Neural progenitor cell (in vitro differentiated cells): ENCODE results near the gene BTNL8. TPM values are rescaled to one million over a fixed set of nuclear protein-coding genes. Genes with fewer than 3 reads are reported as not detected.

Experiments
- DNase-seq: peaks from one replicate; pipeline ENCODE4 v3.0.0-alpha.2; 2016; ENCODE audit warnings: low spot score
- H2AFZ ChIP-seq: fragments of 200-600 bp; sonication (generic); replicated peaks from 2 replicates; pipeline ENCODE4 v1.6.1; 2016; ENCODE audit warnings: antibody characterized with exemption
- H3F3A ChIP-seq: fragments of 200-600 bp; sonication (generic); 2 replicates; pipeline ENCODE4 v1.6.1; 2016; ENCODE audit warnings: antibody characterized with exemption, low read depth
- H3K27ac ChIP-seq: fragments of 200-600 bp; sonication (generic); 2 replicates; pipeline ENCODE4 v1.5.1; 2016; ENCODE audit warnings: mild to moderate bottlenecking
- H3K27me3 ChIP-seq: fragments of 200-600 bp; sonication (generic); 2 replicates; pipeline ENCODE4 v1.6.1; 2016; ENCODE audit warnings: mild to moderate bottlenecking, moderate library complexity
- H3K36me3 ChIP-seq: fragments of 200-600 bp; sonication (generic); 2 replicates; pipeline ENCODE4 v1.5.1; 2016
- H3K4me1 ChIP-seq: fragments of 200-600 bp; sonication (generic); 2 replicates; pipeline ENCODE4 v1.6.1; 2016; ENCODE audit warnings: mixed run types
- H3K4me2 ChIP-seq: fragments of 200-600 bp; sonication (generic); 2 replicates; pipeline ENCODE4 v1.6.1; 2016
- H3K4me3 ChIP-seq: fragments of 200-600 bp; sonication (generic); 2 replicates; pipeline ENCODE4 v1.5.1; 2016
- H3K79me2 ChIP-seq: fragments of 200-600 bp; sonication (generic); 2 replicates; pipeline ENCODE4 v1.6.1; 2016; ENCODE audit warnings: low read depth
- H3K9ac ChIP-seq: fragments of 200-600 bp; sonication (generic); 2 replicates; pipeline ENCODE4 v1.6.1; 2016
- H3K9me3 ChIP-seq: fragments of 200-600 bp; sonication (generic); 2 replicates; pipeline ENCODE4 v1.5.1; 2016; ENCODE audit warnings: low read depth
- H4K20me1 ChIP-seq: fragments of 200-600 bp; sonication (generic); 2 replicates; pipeline ENCODE4 v1.6.1; 2016; ENCODE audit warnings: low read depth
- H3K27ac Mint-ChIP-seq: 3 replicates; pipeline ENCODE4 v1.8.0; 2021; ENCODE audit warnings: mixed read lengths
- H3K27me3 Mint-ChIP-seq: 2 replicates; pipeline ENCODE4 v1.8.0; 2022; ENCODE audit warnings: low read depth, mild to moderate bottlenecking, inconsistent platforms, moderate library complexity, mixed read lengths; ENCODE audit not compliant: insufficient read depth
- H3K36me3 Mint-ChIP-seq: 3 replicates; pipeline ENCODE4 v1.8.0; 2021; ENCODE audit warnings: mixed read lengths
- H3K4me1 Mint-ChIP-seq: 3 replicates; pipeline ENCODE4 v1.8.0; 2021; ENCODE audit warnings: mixed read lengths
- H3K4me3 Mint-ChIP-seq: 3 replicates; pipeline ENCODE4 v1.8.0; 2021; ENCODE audit warnings: mild to moderate bottlenecking, moderate library complexity, mixed read lengths
- H3K9me3 Mint-ChIP-seq: 3 replicates; pipeline ENCODE4 v1.8.0; 2020; ENCODE audit warnings: mixed read lengths
- CTCF ChIP-seq: fragments of 200-600 bp; sonication (generic); IDR thresholded peaks from 2 replicates; pipeline ENCODE4 v1.5.1; 2017; ENCODE audit warnings: antibody characterized with exemption, mild to moderate bottlenecking
- EZH2 ChIP-seq: fragments of 200-600 bp; sonication (generic); IDR thresholded peaks from 2 replicates; pipeline ENCODE4 v1.6.1; 2017; ENCODE audit warnings: antibody characterized with exemption, mild to moderate bottlenecking, moderate library complexity
- EZH2phosphoT487 ChIP-seq: fragments of 200-600 bp; sonication (generic); IDR thresholded peaks from 2 replicates; pipeline ENCODE4 v1.6.1; 2017; ENCODE audit warnings: antibody characterized with exemption
- total RNA-seq: library from RNA; depleted of rRNA; stranded (reverse); fragments of >200 nt; gene quantifications from 2 replicates; pipeline ENCODE4 v1.2.3, GENCODE V29; 2015; ENCODE audit warnings: low replicate concordance

Gene BTNL8
- total RNA-seq, 1 donor from 2014 or later: 0.22 TPM

GRCh38 chr5:180932660-180933059 lies 33.7 kb downstream of the BTNL8 start:
- no peaks in the 10 kb centered on the region for H3K9me3 ChIP-seq
- H3K79me2 ChIP-seq: no peaks in the 10 kb centered on the region
- H3K27me3 ChIP-seq: no peaks in the 10 kb centered on the region
- Mint-ChIP-seq H3K27me3 (peaks cover 7% of the 10 kb centered on the region), H3K4me3 (no peak overlapping the region), H3K9me3 (peaks cover 13% of the 10 kb centered on the region), H3K36me3 (no peaks in the 10 kb centered on the region), H3K27ac (no peak overlapping the region), H3K4me1 (no peaks in the 10 kb centered on the region)
- no peaks in the 10 kb centered on the region for H3K36me3 ChIP-seq
- H3K9ac ChIP-seq: no peak overlapping the region
- H4K20me1 ChIP-seq: no peaks in the 10 kb centered on the region
- DNase-seq: no peak
- H3K4me1 ChIP-seq: no peaks in the 10 kb centered on the region
- H2AFZ ChIP-seq: no peak overlapping the region
- no peak for TF ChIP-seq EZH2phosphoT487
- no peak for TF ChIP-seq CTCF
- TF ChIP-seq EZH2: no peak
- H3K4me2 ChIP-seq: no peak overlapping the region
- no peak overlapping the region for H3K4me3 ChIP-seq
- H3F3A ChIP-seq: no peaks in the 10 kb centered on the region
- no peak overlapping the region for H3K27ac ChIP-seq

GRCh38 chr5:180935203-180935602 lies 36.2 kb downstream of the BTNL8 start:
- no peaks in the 10 kb centered on the region for H4K20me1 ChIP-seq
- Mint-ChIP-seq H3K36me3 (no peaks in the 10 kb centered on the region), H3K9me3 (peaks cover 16% of the 10 kb centered on the region)

GRCh38 chr5:180938294-180938693 lies 39.3 kb downstream of the BTNL8 start:
- TF ChIP-seq EZH2 (no peak), CTCF (no peak), EZH2phosphoT487 (no peak)
- no peak overlapping the region for H3K27ac ChIP-seq
- DNase-seq: no peak
- no peaks in the 10 kb centered on the region for H3K4me1 ChIP-seq
- no peaks in the 10 kb centered on the region for H3F3A ChIP-seq
- H3K4me3 ChIP-seq: no peak overlapping the region
- H3K27me3 ChIP-seq: no peaks in the 10 kb centered on the region
- no peaks in the 10 kb centered on the region for H4K20me1 ChIP-seq
- Mint-ChIP-seq H3K36me3 (no peaks in the 10 kb centered on the region), H3K9me3 (peaks cover 13% of the 10 kb centered on the region), H3K27me3 (peaks cover 5% of the 10 kb centered on the region), H3K4me1 (no peaks in the 10 kb centered on the region), H3K4me3 (no peak overlapping the region), H3K27ac (no peak overlapping the region)
- H3K79me2 ChIP-seq: no peaks in the 10 kb centered on the region
- H3K9me3 ChIP-seq: peaks cover 7% of the 10 kb centered on the region
- H3K9ac ChIP-seq: no peak overlapping the region
- H3K36me3 ChIP-seq: no peaks in the 10 kb centered on the region
- no peak overlapping the region for H2AFZ ChIP-seq
- H3K4me2 ChIP-seq: no peak overlapping the region

More at GRCh38 chr5:180935203-180935602, 36.2 kb downstream of the BTNL8 start:
- H3K27ac ChIP-seq: no peak overlapping the region
- H3K9me3 ChIP-seq: peaks cover 7% of the 10 kb centered on the region
- no peak for TF ChIP-seq CTCF
- H3K36me3 ChIP-seq: no peaks in the 10 kb centered on the region
- Mint-ChIP-seq H3K27me3 (peaks cover 8% of the 10 kb centered on the region), H3K4me3 (no peak overlapping the region), H3K27ac (no peak overlapping the region), H3K4me1 (no peaks in the 10 kb centered on the region)
- no peaks in the 10 kb centered on the region for H3F3A ChIP-seq
- no peak overlapping the region for H3K4me3 ChIP-seq
- H3K4me2 ChIP-seq: no peak overlapping the region
- DNase-seq: no peak
- no peak overlapping the region for H3K9ac ChIP-seq
- H3K79me2 ChIP-seq: no peaks in the 10 kb centered on the region
- no peak overlapping the region for H2AFZ ChIP-seq
- H3K27me3 ChIP-seq: no peaks in the 10 kb centered on the region
- H3K4me1 ChIP-seq: no peaks in the 10 kb centered on the region
